Fibroblast of lung (primary cell): ENCODE results near the gene ASF1A. TPM values are rescaled to one million over a fixed set of nuclear protein-coding genes. Genes with fewer than 3 reads are reported as not detected.

Experiments
- DNase-seq, 2 donors: peaks; one replicate each; pipeline versions ENCODE4 v3.0.0 to v3.0.0-alpha.2; 2010; ENCODE audit warnings: low read depth in 2 of 2
- H2AFZ ChIP-seq: 2 replicates; pipeline ENCODE4 v1.5.1; 2012; ENCODE audit warnings: low read length, control low read depth, inconsistent platforms
- H3K27ac ChIP-seq: 2 replicates; pipeline ENCODE4 v1.5.1; 2011; ENCODE audit warnings: low read length, control low read depth; ENCODE audit not compliant: insufficient read depth
- H3K27me3 ChIP-seq: 2 replicates; pipeline ENCODE4 v1.5.1; 2011; ENCODE audit warnings: mild to moderate bottlenecking, low read length; ENCODE audit not compliant: control insufficient read depth, insufficient read depth
- H3K36me3 ChIP-seq: 2 replicates; pipeline ENCODE4 v1.5.1; 2011; ENCODE audit warnings: low read length; ENCODE audit not compliant: control insufficient read depth, insufficient read depth
- H3K4me1 ChIP-seq: 2 replicates; pipeline ENCODE4 v1.5.1; 2011; ENCODE audit warnings: low read length; ENCODE audit not compliant: control insufficient read depth, insufficient read depth; ENCODE audit errors: extremely low read depth
- H3K4me2 ChIP-seq: 2 replicates; pipeline ENCODE4 v1.5.1; 2011; ENCODE audit warnings: low read length, control low read depth; ENCODE audit not compliant: insufficient read depth; ENCODE audit errors: extremely low read depth
- H3K4me3 ChIP-seq, 4 experiments: fragments of 200-600 bp in 1 of 4; sonication (generic) in 1 of 4; replicated peaks in 1 of 4; 2 replicates each; pipeline ENCODE4 v1.5.1; 2011 to 2016; ENCODE audit warnings: low read length in 4 of 4, low read depth in 3 of 4, mild to moderate bottlenecking in 3 of 4, control low read depth in 2 of 4, inconsistent platforms in 1 of 4, mixed read lengths in 1 of 4; ENCODE audit not compliant: insufficient read depth in 1 of 4; ENCODE audit errors: control extremely low read depth in 1 of 4
- H3K79me2 ChIP-seq: 2 replicates; pipeline ENCODE4 v1.5.1; 2012; ENCODE audit warnings: mild to moderate bottlenecking, low read length, inconsistent platforms; ENCODE audit not compliant: control insufficient read depth, insufficient read depth
- H3K9ac ChIP-seq: 2 replicates; pipeline ENCODE4 v1.5.1; 2011; ENCODE audit warnings: mild to moderate bottlenecking, low read length, control low read depth; ENCODE audit not compliant: insufficient read depth
- H3K9me3 ChIP-seq: 2 replicates; pipeline ENCODE4 v1.5.1; 2012; ENCODE audit warnings: low read depth, low read length; ENCODE audit not compliant: control insufficient read depth, insufficient read depth
- H4K20me1 ChIP-seq: 2 replicates; pipeline ENCODE4 v1.5.1; 2011; ENCODE audit warnings: low read length; ENCODE audit not compliant: control insufficient read depth, insufficient read depth; ENCODE audit errors: extremely low read depth
- EZH2 ChIP-seq: IDR thresholded peaks from 2 replicates; pipeline ENCODE4 v1.5.1; 2012; ENCODE audit warnings: low read length, control low read depth, mild to moderate bottlenecking; ENCODE audit errors: missing control alignments
- polyA plus RNA-seq, 2 donors: library from polyadenylated mRNA; depleted of rRNA in 1 of 2; stranded (reverse) in 1 of 2; unstranded in 1 of 2; fragments of >200 nt; gene quantifications; 2 replicates each; pipeline ENCODE4 v1.2.1, GENCODE V29; 2011 to 2012; ENCODE audit warnings: missing spikeins in 1 of 2
- total RNA-seq: library from RNA; depleted of rRNA; stranded (reverse); fragments of >200 nt; gene quantifications from 2 replicates; pipeline ENCODE4 v1.2.1, GENCODE V29; 2014
- TF ChIP-seq, protein P1 (sequence below), 2 donors: IDR thresholded peaks in 1 of 2; conservative IDR thresholded peaks in 1 of 2; 1 replicate in 1 of 2; 2 replicates in 1 of 2; pipeline ENCODE4 v1.5.1; 2011 to 2012; ENCODE audit warnings: low read length in 2 of 2, control low read depth in 1 of 2, inconsistent platforms in 1 of 2, low read depth in 1 of 2, mild to moderate bottlenecking in 1 of 2

The ASF1A gene
- total and polyA plus RNA-seq, 2 donors (not counting 1 experiment from before 2014, with no cell fraction given), result 16.5 to 20.3 TPM

DNA sequence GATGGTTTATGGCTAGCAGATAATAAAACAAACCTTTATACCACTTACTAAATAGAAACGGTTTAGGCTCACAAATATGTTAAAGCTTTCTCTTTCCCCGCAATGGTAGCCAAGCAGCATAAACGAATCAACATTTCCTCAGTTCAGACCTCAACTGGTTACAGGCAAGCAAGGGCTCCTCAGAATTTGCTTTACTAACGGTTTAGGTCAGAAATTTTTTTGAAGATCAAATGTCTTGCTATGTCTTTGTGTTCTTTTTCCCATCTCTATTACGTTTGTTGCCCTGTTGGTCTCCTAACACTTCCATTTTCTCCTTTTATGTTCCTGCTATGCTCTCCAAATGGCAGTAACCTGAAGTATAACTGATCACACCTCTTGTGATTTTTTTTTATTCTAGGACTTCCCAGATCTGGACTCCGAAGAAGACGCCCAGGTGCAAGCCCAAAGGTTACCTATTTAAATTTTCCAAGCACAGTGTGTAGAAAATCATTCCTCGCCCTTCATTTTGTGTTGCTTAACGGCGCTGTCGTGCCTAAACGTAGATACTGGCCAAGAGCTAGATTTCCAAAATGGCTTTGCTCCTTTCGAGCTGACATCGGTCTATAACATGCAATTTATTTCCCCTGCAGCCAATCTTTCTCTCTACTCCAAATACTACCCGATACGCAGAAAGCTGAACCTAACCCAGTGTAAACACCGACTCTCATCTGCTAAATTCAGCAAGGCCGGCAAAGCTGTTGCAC lies 717 bp upstream of the ASF1A start:
- TF ChIP-seq EZH2, result no peak
- TF ChIP-seq, protein P1, sequence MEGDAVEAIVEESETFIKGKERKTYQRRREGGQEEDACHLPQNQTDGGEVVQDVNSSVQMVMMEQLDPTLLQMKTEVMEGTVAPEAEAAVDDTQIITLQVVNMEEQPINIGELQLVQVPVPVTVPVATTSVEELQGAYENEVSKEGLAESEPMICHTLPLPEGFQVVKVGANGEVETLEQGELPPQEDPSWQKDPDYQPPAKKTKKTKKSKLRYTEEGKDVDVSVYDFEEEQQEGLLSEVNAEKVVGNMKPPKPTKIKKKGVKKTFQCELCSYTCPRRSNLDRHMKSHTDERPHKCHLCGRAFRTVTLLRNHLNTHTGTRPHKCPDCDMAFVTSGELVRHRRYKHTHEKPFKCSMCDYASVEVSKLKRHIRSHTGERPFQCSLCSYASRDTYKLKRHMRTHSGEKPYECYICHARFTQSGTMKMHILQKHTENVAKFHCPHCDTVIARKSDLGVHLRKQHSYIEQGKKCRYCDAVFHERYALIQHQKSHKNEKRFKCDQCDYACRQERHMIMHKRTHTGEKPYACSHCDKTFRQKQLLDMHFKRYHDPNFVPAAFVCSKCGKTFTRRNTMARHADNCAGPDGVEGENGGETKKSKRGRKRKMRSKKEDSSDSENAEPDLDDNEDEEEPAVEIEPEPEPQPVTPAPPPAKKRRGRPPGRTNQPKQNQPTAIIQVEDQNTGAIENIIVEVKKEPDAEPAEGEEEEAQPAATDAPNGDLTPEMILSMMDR (conservative IDR thresholded peaks at IDR 0.05 in 1 of 2, IDR thresholded peaks at IDR 0.05 in 1 of 2; ENCODE audit: low read depth in 1 of 2, low read length in 2 of 2), result no peak

DNA sequence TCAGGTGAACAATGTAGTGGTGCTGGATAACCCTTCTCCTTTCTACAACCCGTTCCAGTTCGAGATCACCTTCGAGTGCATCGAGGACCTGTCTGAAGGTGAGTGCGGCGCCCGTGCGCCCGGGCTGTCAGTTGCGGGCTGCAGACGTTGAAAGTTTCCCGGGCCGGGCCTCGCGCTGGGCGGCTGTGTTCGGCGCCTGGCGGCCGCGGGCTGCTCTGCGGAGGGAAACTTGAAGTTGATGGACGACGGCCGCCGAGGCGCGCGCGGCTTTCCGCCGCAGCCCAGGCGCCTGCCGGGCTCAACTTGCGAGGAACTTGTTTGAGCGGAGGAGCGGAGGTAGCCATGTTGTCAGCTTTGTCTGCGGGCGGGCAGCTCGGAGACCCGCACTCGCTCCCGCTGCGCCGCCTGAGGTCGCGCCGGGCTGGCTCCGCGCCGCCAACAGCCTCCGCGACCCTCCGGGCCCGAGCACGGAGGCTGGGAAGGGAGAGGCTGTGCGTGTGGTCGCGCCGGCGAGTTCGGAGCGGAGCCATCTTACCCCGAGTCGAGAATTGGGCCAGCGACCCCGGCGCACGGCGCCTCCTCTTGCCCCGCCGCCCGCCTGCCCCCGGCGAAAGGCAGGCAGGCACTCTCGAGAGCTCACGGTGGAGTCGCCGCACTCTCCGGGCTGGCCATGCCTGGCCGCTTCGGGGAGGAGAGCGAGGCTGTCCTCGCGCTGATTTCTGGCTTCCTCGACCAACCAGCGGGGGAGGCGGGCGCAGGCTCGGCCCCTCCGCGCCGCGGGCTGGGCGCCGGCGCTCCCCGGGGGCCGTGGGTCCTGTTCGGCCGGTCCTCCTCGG lies 691 bp downstream of the ASF1A start:
- Histone ChIP-seq H3K4me3 (peak overlapping the region; percentile 77 to 92 (median 89)), H3K4me2 (peak overlapping the region; percentile 69), H4K20me1 (no peaks in the 10 kb centered on the region), H3K79me2 (peaks cover 43% of the 10 kb centered on the region), H3K9ac (peak overlapping the region; percentile 91), H3K4me1 (peaks cover 2% of the 10 kb centered on the region), H3K27me3 (no peaks in the 10 kb centered on the region), H3K27ac (peak overlapping the region; percentile 89), H3K36me3 (no peaks in the 10 kb centered on the region), H2AFZ (peak overlapping the region; percentile 76), H3K9me3 (no peaks in the 10 kb centered on the region)
- TF ChIP-seq EZH2, result no peak
- TF ChIP-seq, protein P1 (conservative IDR thresholded peaks at IDR 0.05 in 1 of 2, IDR thresholded peaks at IDR 0.05 in 1 of 2; ENCODE audit: low read depth in 1 of 2, low read length in 2 of 2), result no peak
- DNase-seq, result peak; percentile 59 to 65

More for the DNA sequence above, 717 bp upstream of the ASF1A start:
- H3K79me2 ChIP-seq, result peaks cover 31% of the 10 kb centered on the region
- DNase-seq, result peak; percentile 64 to 86
- no peaks in the 10 kb centered on the region for H3K9me3 ChIP-seq
- H3K27ac ChIP-seq, result peak overlapping the region; percentile 80
- peak overlapping the region; percentile 68 for H2AFZ ChIP-seq
- H4K20me1 ChIP-seq, result no peaks in the 10 kb centered on the region
- H3K4me1 ChIP-seq, result peaks cover 2% of the 10 kb centered on the region
- no peaks in the 10 kb centered on the region for H3K36me3 ChIP-seq
- no peaks in the 10 kb centered on the region for H3K27me3 ChIP-seq
- peak overlapping the region; percentile 80 for H3K4me2 ChIP-seq
- H3K9ac ChIP-seq, result peak overlapping the region; percentile 51
- peak overlapping the region; percentile 39 to 77 (median 66) for H3K4me3 ChIP-seq

DNA sequence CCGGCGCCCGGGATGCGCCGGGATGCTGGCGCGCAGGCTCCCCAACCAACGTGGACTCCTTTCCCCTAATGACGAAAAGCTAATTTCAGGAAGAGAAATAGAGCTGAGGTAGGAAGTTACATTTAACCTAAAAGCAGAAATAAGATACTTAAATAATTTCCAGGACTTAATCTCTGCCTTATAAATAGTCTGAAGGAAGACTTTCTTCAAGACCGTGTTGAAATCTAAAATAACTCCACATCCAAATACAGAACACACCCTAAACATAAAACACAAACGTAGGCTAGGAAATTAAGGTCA lies 1.3 kb downstream of the ASF1A start:
- Histone ChIP-seq H3K27ac (peak overlapping the region; percentile 89), H3K9me3 (no peaks in the 10 kb centered on the region), H3K4me3 (peak overlapping the region; percentile 77 to 92 (median 89)), H2AFZ (peak overlapping the region; percentile 6), H3K36me3 (no peaks in the 10 kb centered on the region), H3K79me2 (peaks cover 49% of the 10 kb centered on the region), H3K4me1 (peaks cover 2% of the 10 kb centered on the region), H3K4me2 (peak overlapping the region; percentile 93), H3K9ac (peak overlapping the region; percentile 91), H4K20me1 (no peaks in the 10 kb centered on the region), H3K27me3 (no peaks in the 10 kb centered on the region)
- no peak for DNase-seq
- TF ChIP-seq EZH2, result no peak
- TF ChIP-seq, protein P1 (conservative IDR thresholded peaks at IDR 0.05 in 1 of 2, IDR thresholded peaks at IDR 0.05 in 1 of 2; ENCODE audit: low read depth in 1 of 2, low read length in 2 of 2), result no peak
